ENCODE measurements around the gene LEFTY1. TPM values are rescaled to one million over a fixed set of nuclear protein-coding genes. Genes with fewer than 3 reads are reported as not detected.

Gene LEFTY1
- total and polyA plus RNA-seq, 9 of the 15 experiments (the other 6 are each of a cell fraction or from before 2014, with no cell fraction given), result 0.07 to 0.24 (median 0.17) TPM; not detected in 5

DNA sequence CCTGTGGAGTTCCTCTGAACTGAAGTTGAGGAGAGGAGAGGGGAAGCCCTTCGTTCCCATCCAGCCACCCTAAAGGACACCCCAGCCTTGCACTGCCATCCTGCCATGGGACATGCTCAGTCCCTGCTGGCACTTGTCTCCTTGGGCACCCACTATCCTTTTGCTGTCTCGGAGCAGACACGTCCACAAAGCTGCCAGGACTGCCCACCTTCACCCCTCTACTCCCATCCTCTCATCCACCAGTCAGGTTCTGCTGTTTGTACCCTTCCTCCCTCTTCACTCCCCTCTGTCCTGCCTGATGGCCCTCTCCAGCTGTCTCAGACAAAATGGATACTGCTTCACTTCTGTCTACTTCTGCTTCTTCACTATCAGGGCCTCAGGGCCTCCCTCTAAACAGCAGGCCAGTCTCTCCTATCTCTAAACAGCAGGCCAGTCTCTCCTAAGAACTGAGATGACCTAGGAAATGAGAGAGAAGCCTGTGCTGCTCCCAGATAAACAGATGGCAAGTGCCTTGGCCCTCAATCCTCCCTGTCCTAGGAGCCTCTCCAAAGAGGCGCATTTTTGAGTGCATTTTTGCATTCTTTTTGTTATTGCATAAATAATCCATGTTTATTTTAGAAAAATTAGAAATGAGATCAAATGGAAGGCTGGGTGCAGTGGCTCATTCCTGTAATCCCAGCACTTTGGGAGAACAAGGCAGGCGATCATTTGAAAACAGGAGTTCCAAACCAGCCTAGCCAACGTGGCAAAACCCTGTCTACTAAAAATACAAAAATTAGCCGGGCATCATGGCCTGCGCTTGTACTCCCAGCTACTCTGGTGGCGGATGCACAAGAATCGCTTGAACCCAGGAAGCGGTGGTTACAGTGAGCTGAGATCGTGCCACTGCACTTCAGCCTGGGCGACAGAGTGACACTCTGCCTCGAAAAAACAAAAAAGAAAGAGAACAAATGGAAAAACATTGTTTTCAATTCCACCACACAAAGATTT, 39.5 kb upstream of the LEFTY1 start (continued):
- TF ChIP-seq, protein P1, sequence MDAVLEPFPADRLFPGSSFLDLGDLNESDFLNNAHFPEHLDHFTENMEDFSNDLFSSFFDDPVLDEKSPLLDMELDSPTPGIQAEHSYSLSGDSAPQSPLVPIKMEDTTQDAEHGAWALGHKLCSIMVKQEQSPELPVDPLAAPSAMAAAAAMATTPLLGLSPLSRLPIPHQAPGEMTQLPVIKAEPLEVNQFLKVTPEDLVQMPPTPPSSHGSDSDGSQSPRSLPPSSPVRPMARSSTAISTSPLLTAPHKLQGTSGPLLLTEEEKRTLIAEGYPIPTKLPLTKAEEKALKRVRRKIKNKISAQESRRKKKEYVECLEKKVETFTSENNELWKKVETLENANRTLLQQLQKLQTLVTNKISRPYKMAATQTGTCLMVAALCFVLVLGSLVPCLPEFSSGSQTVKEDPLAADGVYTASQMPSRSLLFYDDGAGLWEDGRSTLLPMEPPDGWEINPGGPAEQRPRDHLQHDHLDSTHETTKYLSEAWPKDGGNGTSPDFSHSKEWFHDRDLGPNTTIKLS (IDR thresholded peaks at IDR 0.05; ENCODE audit: borderline replicate concordance, low read depth), result peak; percentile 1; the same call in 1 of the 2 replicates
- TF ChIP-seq, protein P2, sequence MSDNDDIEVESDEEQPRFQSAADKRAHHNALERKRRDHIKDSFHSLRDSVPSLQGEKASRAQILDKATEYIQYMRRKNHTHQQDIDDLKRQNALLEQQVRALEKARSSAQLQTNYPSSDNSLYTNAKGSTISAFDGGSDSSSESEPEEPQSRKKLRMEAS (CRISPR knock-in tag; IDR thresholded peaks at IDR 0.05), result peak; percentile 87
- TF ChIP-seq SMARCA4 (IDR thresholded peaks at IDR 0.05), result peak; percentile 100
- TF ChIP-seq TSC22D4 (tag; IDR thresholded peaks at IDR 0.05), result no peak
- peak; percentile 79 for TF ChIP-seq BCL6 (CRISPR knock-in tag; IDR thresholded peaks at IDR 0.05)
- peak; percentile 98 for TF ChIP-seq FOXM1 (IDR thresholded peaks at IDR 0.05; ENCODE audit: low read depth)
- no peak for TF ChIP-seq FOXM1 (CRISPR knock-in tag; IDR thresholded peaks at IDR 0.05; ENCODE audit: low read depth)
- TF ChIP-seq NBN (IDR thresholded peaks at IDR 0.05; ENCODE audit: low read depth), result peak; percentile 99
- peak; percentile 63; the same call in 1 of the 2 replicates for TF ChIP-seq ZNF324 (CRISPR knock-in tag; IDR thresholded peaks at IDR 0.05)
- TF ChIP-seq HDAC3 (IDR thresholded peaks at IDR 0.05; ENCODE audit: borderline replicate concordance, partially characterized antibody), result peak; percentile 98
- TF ChIP-seq RBBP5 (IDR thresholded peaks at IDR 0.05; ENCODE audit: borderline replicate concordance, insufficient read depth, low read length, poor library complexity, severe bottlenecking), result peak; percentile 92
- TF ChIP-seq THRB (CRISPR knock-in tag; conservative IDR thresholded peaks at IDR 0.05), result peak; percentile 98
- peak; percentile 51 to 93; a peak in 3 of 4 replicates for TF ChIP-seq MAZ (CRISPR knock-in tag; conservative IDR thresholded peaks at IDR 0.05 in 1 of 2, IDR thresholded peaks at IDR 0.05 in 1 of 2)
- no peak for TF ChIP-seq MED1 (CRISPR knock-in tag; IDR thresholded peaks at IDR 0.05; ENCODE audit: borderline replicate concordance)
- no peak for TF ChIP-seq RFX5 (IDR thresholded peaks at IDR 0.05; ENCODE audit: low read depth, low read length)
- TF ChIP-seq, protein P3, sequence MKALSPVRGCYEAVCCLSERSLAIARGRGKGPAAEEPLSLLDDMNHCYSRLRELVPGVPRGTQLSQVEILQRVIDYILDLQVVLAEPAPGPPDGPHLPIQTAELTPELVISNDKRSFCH (CRISPR knock-in tag; IDR thresholded peaks at IDR 0.05), result no peak
- TF ChIP-seq, protein P3 (tag; IDR thresholded peaks at IDR 0.05), result peak; percentile 99
- TF ChIP-seq, protein P4, sequence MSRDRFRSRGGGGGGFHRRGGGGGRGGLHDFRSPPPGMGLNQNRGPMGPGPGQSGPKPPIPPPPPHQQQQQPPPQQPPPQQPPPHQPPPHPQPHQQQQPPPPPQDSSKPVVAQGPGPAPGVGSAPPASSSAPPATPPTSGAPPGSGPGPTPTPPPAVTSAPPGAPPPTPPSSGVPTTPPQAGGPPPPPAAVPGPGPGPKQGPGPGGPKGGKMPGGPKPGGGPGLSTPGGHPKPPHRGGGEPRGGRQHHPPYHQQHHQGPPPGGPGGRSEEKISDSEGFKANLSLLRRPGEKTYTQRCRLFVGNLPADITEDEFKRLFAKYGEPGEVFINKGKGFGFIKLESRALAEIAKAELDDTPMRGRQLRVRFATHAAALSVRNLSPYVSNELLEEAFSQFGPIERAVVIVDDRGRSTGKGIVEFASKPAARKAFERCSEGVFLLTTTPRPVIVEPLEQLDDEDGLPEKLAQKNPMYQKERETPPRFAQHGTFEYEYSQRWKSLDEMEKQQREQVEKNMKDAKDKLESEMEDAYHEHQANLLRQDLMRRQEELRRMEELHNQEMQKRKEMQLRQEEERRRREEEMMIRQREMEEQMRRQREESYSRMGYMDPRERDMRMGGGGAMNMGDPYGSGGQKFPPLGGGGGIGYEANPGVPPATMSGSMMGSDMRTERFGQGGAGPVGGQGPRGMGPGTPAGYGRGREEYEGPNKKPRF (IDR thresholded peaks at IDR 0.05; ENCODE audit: low read depth, low read length), result no peak
- no peak for TF ChIP-seq ZFPM2 (CRISPR knock-in tag; IDR thresholded peaks at IDR 0.05)
- TF ChIP-seq ZNF253 (CRISPR knock-in tag; conservative IDR thresholded peaks at IDR 0.05), result no peak
- TF ChIP-seq ZNF311 (CRISPR knock-in tag; IDR thresholded peaks at IDR 0.05), result peak; percentile 83

Measured in K562 (cell line).